AML-193 (cell line): ENCODE data around the gene IRX4.

Experiments
- DNase-seq, 2 experiments: peaks; one replicate each; lab custom pipeline; 2025; lab: John Stamatoyannopoulos, UW

IRX4 gene

DNA sequence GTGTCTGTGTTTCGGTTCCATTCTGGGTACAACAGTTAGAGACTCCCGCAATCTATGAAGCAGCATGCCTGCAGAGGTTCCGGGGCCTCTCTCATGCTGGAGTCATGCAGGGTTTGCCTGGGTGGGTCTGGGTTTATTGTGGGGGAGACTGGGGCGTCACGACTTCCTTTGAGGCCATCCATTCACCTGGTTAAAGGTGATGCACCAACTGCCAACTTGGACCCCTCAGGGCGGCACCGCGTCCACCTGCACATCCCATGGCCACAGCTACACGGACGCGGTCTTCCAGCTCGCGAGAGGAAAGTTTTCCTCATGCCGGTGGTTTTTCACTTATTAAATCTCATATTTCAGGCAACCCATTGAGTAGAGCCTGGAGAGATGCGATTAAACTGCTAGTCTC, 30.9 kb upstream of the IRX4 start:
- DNase-seq = no peak

DNA sequence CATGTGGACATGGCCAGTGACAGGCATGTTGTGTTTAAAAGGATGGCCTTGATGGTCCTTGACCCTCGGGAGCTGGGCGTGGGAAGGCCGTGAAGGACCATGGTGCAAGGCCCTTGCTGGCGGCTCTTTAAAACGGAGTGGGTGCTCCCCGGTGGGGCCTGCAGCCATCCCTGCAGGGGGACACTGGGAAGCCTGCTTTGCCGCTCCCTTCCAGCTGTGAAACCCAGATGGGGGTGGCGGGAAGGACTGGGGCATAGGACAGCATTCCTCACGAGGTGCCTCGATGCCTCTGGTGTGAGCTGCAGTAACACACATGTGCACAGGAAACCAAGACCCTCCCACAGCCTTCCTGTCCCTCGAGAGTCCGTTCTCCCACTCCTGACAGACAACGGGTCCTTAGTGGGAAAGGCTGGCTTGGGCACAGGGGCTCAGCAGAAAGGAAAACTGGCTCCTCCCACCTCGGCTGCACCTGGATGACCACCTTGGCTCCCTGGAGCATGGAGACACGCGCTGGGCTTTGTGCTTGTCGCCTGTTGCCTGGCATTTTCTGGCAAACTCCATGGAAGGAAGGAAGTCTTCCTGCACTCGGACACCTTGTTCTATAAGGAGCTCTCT, 30.3 kb upstream of the IRX4 start:
- DNase-seq = no peak

- no peak for DNase-seq
Measured at GRCh38 chr5:1911773-1912235, 29.1 kb upstream of the IRX4 start.

- no peak for DNase-seq
Measured at GRCh38 chr5:1910861-1911772, 28.4 kb upstream of the IRX4 start.

DNA sequence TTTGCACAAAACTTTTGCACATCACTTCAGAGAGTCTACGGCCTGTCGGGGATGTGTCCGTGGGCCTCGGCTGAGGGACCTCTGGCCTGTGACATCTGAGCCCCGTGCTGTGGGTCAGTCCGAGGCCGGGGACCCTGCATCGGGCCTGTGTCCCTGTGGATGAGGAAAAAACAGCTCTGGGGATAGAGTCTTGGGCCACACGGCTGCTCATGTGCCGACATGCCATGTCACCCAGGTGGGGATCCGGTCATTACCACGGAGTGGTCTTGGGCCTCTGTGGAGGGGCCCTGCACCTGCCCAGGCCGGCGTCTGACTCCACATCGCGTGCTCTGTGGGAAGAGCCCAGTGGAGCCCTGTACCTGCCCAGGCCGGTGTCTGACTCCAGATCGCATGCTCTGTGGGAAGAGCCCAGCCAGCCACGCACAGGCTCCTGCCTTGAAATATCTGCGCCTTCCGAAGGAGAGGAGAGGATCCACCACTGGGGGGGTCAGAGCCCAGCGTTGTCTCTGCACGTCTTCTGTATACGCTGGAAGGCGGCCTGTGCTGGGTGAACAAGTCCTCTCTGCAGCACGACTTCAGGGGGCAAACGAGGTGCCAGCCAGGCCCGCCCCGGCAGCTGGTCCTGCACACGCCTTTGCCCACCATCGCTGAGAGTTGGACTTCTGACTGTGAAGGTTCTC, 27.5 kb upstream of the IRX4 start:
- no peak for DNase-seq

DNA sequence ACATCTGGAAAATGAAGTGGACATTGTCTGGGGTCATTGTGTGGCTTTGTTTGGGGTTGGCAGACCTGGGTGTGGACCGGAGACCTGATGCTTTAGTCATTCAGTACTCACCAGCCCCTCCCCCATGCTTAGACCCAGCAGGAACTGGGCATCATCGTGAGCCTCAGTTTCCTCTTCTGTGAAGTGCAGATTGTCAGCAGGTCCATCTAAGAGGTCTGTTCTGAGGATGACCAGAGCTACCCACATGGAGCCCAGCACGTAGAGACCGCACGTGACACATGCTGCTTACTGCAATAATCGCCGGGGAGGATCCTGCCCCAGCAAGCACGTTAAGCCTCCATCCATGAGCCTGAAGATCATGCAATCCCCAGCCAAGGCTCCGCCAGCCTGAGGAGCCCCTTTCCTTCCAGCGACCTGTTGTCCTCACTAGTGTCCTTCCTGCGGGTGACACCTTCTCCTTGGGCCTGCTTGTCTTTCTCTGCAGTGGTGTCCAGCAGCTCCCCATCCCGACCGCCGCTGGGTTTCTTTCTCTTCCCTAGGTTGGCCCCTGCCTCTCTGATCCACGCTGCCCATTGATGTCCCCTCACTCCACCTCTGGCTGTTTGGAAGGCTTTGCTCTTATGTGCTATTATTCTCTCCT, 26.7 kb upstream of the IRX4 start:
- DNase-seq = no peak

DNA sequence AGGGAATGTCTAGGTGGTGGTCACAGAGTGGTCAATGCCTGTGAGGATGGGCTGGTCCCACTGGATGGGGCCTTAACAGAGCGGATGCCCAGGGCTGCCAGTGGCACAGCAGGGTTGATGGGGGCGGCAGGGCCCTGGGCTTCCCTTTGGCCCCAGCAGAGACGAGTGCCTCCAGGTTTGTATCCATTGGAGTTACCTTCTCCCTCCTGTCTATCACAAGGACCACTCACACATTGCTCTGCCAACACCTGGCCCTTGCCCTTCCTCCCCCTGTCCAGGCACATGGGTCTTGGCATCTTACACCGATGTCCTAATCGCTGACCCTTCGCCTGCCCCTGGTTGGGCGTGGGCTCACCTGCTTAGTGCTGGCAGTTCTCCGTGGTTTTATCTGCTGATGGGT, 26.2 kb upstream of the IRX4 start:
- no peak for DNase-seq

- DNase-seq = no peak
Measured at GRCh38 chr5:1907616-1908015, 24.9 kb upstream of the IRX4 start.

- no peak for DNase-seq
Measured at GRCh38 chr5:1905108-1905507, 22.4 kb upstream of the IRX4 start.

DNA sequence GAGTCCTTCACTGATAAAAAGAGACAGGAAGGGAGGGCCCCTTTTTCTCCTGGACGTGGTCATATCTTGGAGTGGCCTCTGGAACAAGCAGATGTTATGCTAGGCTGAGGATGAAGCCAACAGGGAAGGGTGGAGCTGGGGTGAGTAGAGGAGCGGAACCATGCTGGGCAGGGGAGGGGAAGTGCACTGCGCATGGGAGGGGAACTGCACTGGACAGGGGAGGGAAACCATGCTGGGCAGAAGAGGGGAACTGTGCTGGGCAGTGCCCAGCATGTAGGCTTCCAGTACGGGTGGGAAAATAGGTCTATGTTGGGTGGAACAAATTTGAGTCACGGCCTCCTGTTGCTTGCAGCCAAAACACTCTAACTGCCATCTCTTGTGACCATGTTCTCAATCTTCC, 19.3 kb upstream of the IRX4 start:
- no peak for DNase-seq

DNA sequence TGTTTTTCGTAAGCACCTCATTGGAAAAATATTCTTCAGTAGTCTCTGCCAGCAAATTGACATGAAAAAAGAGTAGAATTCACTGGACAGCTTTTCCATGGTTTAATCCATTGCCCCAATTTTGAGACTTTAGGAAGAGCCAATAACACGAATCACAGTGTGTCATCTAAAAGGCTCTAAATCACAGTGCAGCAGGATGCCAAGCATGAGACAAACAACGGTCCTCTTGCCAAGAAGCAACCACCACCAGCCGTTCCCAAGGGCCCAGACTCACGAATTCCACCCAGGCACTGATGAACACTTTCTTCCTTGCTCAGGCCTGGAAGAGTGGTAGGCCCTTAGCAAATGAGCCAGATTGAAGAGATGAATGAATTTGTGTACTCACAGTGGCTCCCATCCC, 18.3 kb upstream of the IRX4 start:
- no peak for DNase-seq

- no peak for DNase-seq
Measured at GRCh38 chr5:1899201-1899600, 16.5 kb upstream of the IRX4 start.

- no peak for DNase-seq
Measured at GRCh38 chr5:1897816-1898450, 15.2 kb upstream of the IRX4 start.

GRCh38 chr5:1897386-1897785, 14.7 kb upstream of the IRX4 start:
- DNase-seq = no peak

- no peak for DNase-seq
Measured at GRCh38 chr5:1896602-1897376, 14.1 kb upstream of the IRX4 start.

DNA sequence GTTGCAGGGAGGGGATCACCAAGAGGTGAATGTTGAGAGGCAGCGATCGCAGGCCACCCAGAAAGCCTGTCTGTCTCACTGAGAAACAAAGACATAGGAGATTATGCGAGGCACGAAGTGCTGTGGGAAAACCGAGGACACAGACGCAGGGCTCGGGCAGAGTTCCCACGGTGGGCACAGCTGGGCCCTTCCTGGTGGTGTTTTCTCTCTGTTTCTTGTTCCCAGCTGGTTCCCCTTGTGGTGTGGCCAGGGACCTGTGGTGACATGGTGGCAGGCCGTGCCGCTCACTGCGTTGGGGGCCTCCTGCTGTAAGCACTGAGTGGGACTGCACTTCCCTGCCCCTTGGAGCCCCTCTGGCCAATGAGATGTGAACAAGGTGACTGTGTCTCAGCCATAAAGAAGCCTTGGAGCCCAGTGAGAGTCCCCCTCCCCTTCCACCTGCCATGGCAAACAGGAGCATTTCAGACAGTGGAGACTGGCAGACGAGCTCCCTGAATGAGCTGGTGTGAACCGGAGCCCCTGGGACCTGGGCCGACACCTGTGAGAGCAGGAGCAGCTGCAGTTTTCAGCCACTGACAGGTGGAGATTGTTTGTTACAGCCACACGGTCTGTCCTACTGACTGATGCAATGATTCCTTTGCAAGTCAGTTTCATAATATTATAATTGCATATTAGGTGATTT, 13.2 kb upstream of the IRX4 start:
- no peak for DNase-seq

DNA sequence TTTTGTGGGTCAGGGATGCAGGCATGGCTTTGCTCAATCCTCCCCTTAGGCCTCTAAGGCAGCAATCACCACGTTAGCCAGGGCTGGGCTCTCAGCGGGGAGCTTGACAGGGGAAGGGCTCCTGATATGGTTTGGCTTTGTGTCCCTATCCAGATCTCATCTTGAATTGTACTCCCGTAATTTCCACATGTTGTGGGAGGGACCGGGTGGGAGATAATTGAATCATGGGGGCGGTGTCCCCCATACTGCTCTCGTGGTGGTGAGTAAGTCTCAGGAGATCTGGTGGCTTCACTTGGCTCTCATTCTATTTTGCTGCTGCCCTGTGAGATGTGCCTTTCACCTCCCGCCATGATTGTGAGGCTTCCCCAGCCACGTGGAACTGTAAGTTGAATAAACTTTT, 11.5 kb upstream of the IRX4 start:
- DNase-seq = no peak

DNA sequence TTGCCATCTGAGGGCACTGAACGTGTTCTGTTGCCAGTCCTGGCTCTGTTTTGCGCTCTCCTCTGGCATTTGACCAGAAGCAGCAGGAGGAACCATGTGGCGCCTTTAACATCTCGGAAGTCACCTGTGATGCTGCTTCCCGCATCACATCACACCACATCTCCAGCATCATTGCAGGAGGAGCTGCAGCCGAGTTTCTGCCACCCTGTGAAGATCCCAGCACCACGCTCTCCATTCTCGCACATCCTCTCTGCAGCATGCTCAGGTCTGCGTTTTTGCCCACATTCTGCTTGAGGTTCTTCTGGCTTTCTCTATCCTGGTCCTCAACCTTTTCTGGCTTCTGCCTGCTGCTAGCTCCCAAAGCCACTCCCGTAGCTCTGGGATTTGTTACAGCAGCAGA, 11.0 kb upstream of the IRX4 start:
- no peak for DNase-seq

DNA sequence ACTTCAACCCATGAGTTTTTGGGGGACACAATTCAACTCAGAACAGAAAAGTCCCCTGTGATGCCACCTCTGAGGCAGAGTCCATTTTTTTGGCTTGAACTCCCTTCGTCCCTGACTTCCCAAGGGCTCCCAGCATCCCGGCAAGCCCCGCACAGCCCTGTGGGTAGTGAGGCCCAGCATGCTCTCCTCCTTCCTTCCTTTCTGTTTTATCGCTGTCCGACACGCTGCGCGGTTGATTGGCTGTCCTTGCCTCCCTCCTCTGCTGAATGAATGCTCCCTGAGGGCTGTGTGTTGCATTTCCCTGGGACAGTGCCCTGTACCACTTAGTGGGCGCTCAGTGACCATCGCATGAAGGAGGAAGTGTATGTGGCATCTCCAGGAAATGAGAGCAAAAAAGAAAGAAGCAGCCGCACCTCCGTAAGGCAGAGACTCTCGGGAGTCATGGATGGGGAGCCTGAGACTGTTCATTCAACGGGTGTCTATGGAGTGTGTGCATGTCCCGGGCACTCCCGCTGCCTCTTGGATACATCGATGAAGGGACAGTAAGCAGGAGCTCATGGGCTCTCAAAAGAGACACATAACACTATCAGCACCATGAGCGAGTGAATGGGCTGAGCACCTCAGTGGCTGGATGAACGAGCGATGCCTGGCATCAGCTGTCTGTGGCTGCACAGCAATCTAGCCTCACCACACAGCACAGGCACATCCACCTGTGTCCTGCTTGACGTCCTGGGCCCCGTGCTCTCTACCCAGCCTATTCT, 10.1 kb upstream of the IRX4 start:
- DNase-seq = no peak

DNA sequence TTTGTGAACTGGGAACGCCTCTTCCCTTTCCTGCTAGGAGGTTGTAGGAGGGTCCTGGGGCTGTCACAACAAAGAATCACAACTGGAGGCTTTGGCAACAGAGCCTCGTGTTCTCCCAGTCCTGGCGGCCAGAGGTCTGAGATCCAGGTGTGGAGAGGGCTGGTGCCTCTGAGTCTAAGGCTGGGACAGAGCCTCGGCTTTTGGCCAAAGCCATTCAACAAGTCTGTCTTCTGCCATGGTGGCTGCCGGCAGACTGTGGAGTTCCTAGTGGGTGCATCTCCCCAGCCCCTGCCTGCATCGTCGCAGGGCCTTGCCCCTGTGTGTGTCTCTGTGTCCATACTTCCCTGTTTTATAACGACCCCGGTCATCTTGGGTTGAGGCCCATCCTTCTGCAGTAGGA, 9.5 kb upstream of the IRX4 start:
- DNase-seq = no peak
